Activated CD8-positive, alpha-beta T cell treated with anti-CD3 and anti-CD28 coated beads for 36 hours (primary cell): ENCODE data around the gene THSD7B. TPM values are rescaled to one million over a fixed set of nuclear protein-coding genes. Genes with fewer than 3 reads are reported as not detected.
A peak's percentile ranks its signal among the peaks of the same experiment; 100 is the strongest.

Experiments
- ATAC-seq: fragments of 200-7000 bp; cut with Tn5 transposase; one replicate; pipeline ENCODE4 v1.10.0; 2021; ENCODE audit warnings: mild to moderate bottlenecking, moderate library complexity
- CTCF ChIA-PET: fragments of 350-600 bp; sonication (Branson Sonifier 250); formaldehyde crosslinking; loops from one replicate; lab custom pipeline; 2021; ENCODE audit warnings: antibody characterized with exemption; lab: Charles Lee
- POLR2A ChIA-PET: fragments of 350-600 bp; sonication (Branson Sonifier 250); formaldehyde crosslinking; loops from one replicate; lab custom pipeline; 2021; ENCODE audit warnings: antibody characterized with exemption; lab: Charles Lee
- DNase-seq: peaks from one replicate; pipeline ENCODE4 v3.0.0-alpha.2; 2020
- H3K27ac Mint-ChIP-seq: one replicate; pipeline ENCODE4 v1.8.0; 2021; ENCODE audit warnings: mild to moderate bottlenecking, mixed read lengths
- H3K27me3 Mint-ChIP-seq: one replicate; pipeline ENCODE4 v1.8.0; 2021; ENCODE audit warnings: mixed read lengths
- H3K36me3 Mint-ChIP-seq: one replicate; pipeline ENCODE4 v1.8.0; 2021; ENCODE audit warnings: low read depth, mixed read lengths
- H3K4me1 Mint-ChIP-seq: one replicate; pipeline ENCODE4 v1.8.0; 2021; ENCODE audit warnings: low read depth, mixed read lengths
- H3K4me3 Mint-ChIP-seq: one replicate; pipeline ENCODE4 v1.8.0; 2021; ENCODE audit warnings: mild to moderate bottlenecking, moderate library complexity, mixed read lengths
- H3K9me3 Mint-ChIP-seq: one replicate; pipeline ENCODE4 v1.8.0; 2021; ENCODE audit warnings: mixed read lengths
- CTCF ChIP-seq: fragments of 200-600 bp; IDR thresholded peaks from one replicate; pipeline ENCODE4 v1.8.0; 2022; ENCODE audit warnings: antibody characterized with exemption, mild to moderate bottlenecking
- intact Hi-C: fragments of 100-400 bp; cut with micrococcal nuclease; formaldehyde crosslinking; loops from one replicate; pipeline ENCODE4 v1.10.0; 2022
- total RNA-seq, 2 experiments: library from RNA; stranded (reverse); gene quantifications; one replicate each; pipeline ENCODE4 v1.2.3, GENCODE V29; 2021

Gene THSD7B
- total RNA-seq, 2 experiments from 2014 or later: not detected

- Mint-ChIP-seq H3K4me3 (no peak overlapping the region), H3K9me3 (no peaks in the 10 kb centered on the region), H3K27ac (no peak overlapping the region), H3K36me3 (no peaks in the 10 kb centered on the region), H3K27me3 (no peaks in the 10 kb centered on the region), H3K4me1 (no peaks in the 10 kb centered on the region)
- TF ChIP-seq CTCF: no peak
- ATAC-seq (no peak), DNase-seq (no peak)
- intact Hi-C loops: no loop called here
- POLR2A ChIA-PET: no interaction called here
- CTCF ChIA-PET: no interaction called here
Measured at GRCh38 chr2:136863468-136863867, 98.1 kb downstream of the THSD7B start.

GRCh38 chr2:136863874-136864273, 98.5 kb downstream of the THSD7B start:
- ChIA-PET CTCF (no interaction called here), POLR2A (no interaction called here)
- H3K9me3 Mint-ChIP-seq: no peaks in the 10 kb centered on the region
- no peaks in the 10 kb centered on the region for H3K27me3 Mint-ChIP-seq
- no peak for TF ChIP-seq CTCF
- no peaks in the 10 kb centered on the region for H3K36me3 Mint-ChIP-seq
- intact Hi-C loops: no loop called here
- no peak for ATAC-seq
- no peak overlapping the region for H3K4me3 Mint-ChIP-seq
- H3K4me1 Mint-ChIP-seq: no peaks in the 10 kb centered on the region
- no peak overlapping the region for H3K27ac Mint-ChIP-seq
- DNase-seq: no peak

- intact Hi-C loops: no loop called here
- Mint-ChIP-seq H3K9me3 (no peaks in the 10 kb centered on the region), H3K4me1 (no peaks in the 10 kb centered on the region), H3K27me3 (peaks cover 3% of the 10 kb centered on the region), H3K4me3 (no peak overlapping the region), H3K36me3 (no peaks in the 10 kb centered on the region), H3K27ac (no peak overlapping the region)
- no peak for TF ChIP-seq CTCF
- ATAC-seq (no peak), DNase-seq (no peak)
- CTCF ChIA-PET: no interaction called here
- POLR2A ChIA-PET: no interaction called here
Measured at GRCh38 chr2:136871424-136871823, 106.1 kb downstream of the THSD7B start.

GRCh38 chr2:136874258-136874657, 108.9 kb downstream of the THSD7B start:
- no peak overlapping the region for H3K27ac Mint-ChIP-seq
- TF ChIP-seq CTCF: no peak
- no peaks in the 10 kb centered on the region for H3K4me1 Mint-ChIP-seq
- H3K27me3 Mint-ChIP-seq: peaks cover 5% of the 10 kb centered on the region
- intact Hi-C loops: no loop called here
- peak; percentile 7 for DNase-seq
- H3K9me3 Mint-ChIP-seq: no peaks in the 10 kb centered on the region
- no peak for ATAC-seq
- no peak overlapping the region for H3K4me3 Mint-ChIP-seq
- ChIA-PET CTCF (no interaction called here), POLR2A (no interaction called here)
- no peaks in the 10 kb centered on the region for H3K36me3 Mint-ChIP-seq

- no peaks in the 10 kb centered on the region for H3K27me3 Mint-ChIP-seq
- H3K4me3 Mint-ChIP-seq: no peak overlapping the region
- no peaks in the 10 kb centered on the region for H3K4me1 Mint-ChIP-seq
- ChIA-PET CTCF (no interaction called here), POLR2A (no interaction called here)
- H3K36me3 Mint-ChIP-seq: no peaks in the 10 kb centered on the region
- H3K9me3 Mint-ChIP-seq: no peaks in the 10 kb centered on the region
- intact Hi-C loops: no loop called here
- ATAC-seq: no peak
- H3K27ac Mint-ChIP-seq: no peak overlapping the region
- no peak for TF ChIP-seq CTCF
- no peak for DNase-seq
Measured at GRCh38 chr2:136891100-136891499, 125.8 kb downstream of the THSD7B start.
